K562 (cell line): ENCODE data around the gene RACGAP1. TPM values are rescaled to one million over a fixed set of nuclear protein-coding genes. Genes with fewer than 3 reads are reported as not detected.

Experiments used
- ETV1 ChIP-seq: fragments of 450-650 bp; conservative IDR thresholded peaks from 2 replicates; pipeline ENCODE4 v1.6.1; 2016; ENCODE audit warnings: missing genetic modification characterization, control low read depth, low read depth, missing compliant biosample characterization
- HDAC2 ChIP-seq: fragments of 450-650 bp; IDR thresholded peaks from 2 replicates; pipeline ENCODE4 v1.6.1; 2016; ENCODE audit warnings: mild to moderate bottlenecking
- LEF1 ChIP-seq: fragments of 450-650 bp; IDR thresholded peaks from 2 replicates; pipeline ENCODE4 v1.6.1; 2016; ENCODE audit warnings: mild to moderate bottlenecking
- NEUROD1 ChIP-seq: fragments of 150-350 bp; IDR thresholded peaks from 2 replicates; pipeline ENCODE4 v1.6.1; 2014; ENCODE audit warnings: borderline replicate concordance, low read length, low read depth; ENCODE audit not compliant: partially characterized antibody
- PBX2 ChIP-seq, 2 experiments: IDR thresholded peaks in 1 of 2; conservative IDR thresholded peaks in 1 of 2; 2 replicates each; pipeline ENCODE4 v1.6.1; 2016; ENCODE audit warnings: low read depth in 2 of 2, mild to moderate bottlenecking in 1 of 2, missing compliant biosample characterization in 1 of 2, missing genetic modification characterization in 1 of 2, moderate library complexity in 1 of 2
- POLR2A ChIP-seq: fragments of 450-650 bp; conservative IDR thresholded peaks from 2 replicates; pipeline ENCODE4 v1.6.1; 2016
- RBBP5 ChIP-seq: fragments of 200-600 bp; sonication (generic); IDR thresholded peaks from 2 replicates; pipeline ENCODE4 v1.6.1; 2012; ENCODE audit warnings: borderline replicate concordance, mild to moderate bottlenecking, low read length, control low read depth, inconsistent platforms; ENCODE audit not compliant: insufficient read depth, poor library complexity, severe bottlenecking
- RBFOX2 ChIP-seq: fragments of 200-400 bp; formaldehyde crosslinking; IDR thresholded peaks from 2 replicates; pipeline ENCODE4 v1.6.1; 2017; ENCODE audit warnings: low read depth, mild to moderate bottlenecking, low read length, moderate library complexity
- SMAD4 ChIP-seq: fragments of 250-450 bp; sonication (Bioruptor Pico); conservative IDR thresholded peaks from 2 replicates; pipeline ENCODE4 v1.8.0; 2021; ENCODE audit warnings: inconsistent platforms, mild to moderate bottlenecking, moderate library complexity
- SMARCE1 ChIP-seq: fragments of 450-650 bp; IDR thresholded peaks from 2 replicates; pipeline ENCODE4 v1.7.1; 2016; ENCODE audit warnings: mild to moderate bottlenecking
- SMC3 ChIP-seq: conservative IDR thresholded peaks from 2 replicates; pipeline ENCODE4 v1.6.1; 2011; ENCODE audit warnings: low read depth, low read length, improper control_type of control experiment; ENCODE audit not compliant: insufficient read depth
- ZKSCAN8 ChIP-seq: fragments of 200-800 bp; sonication (Bioruptor generic); IDR thresholded peaks from 2 replicates; pipeline ENCODE4 v1.6.1; 2016; ENCODE audit warnings: missing genetic modification characterization, missing compliant biosample characterization
- ZNF133 ChIP-seq: fragments of 250-450 bp; sonication (Bioruptor Pico); IDR thresholded peaks from 2 replicates; pipeline ENCODE4 v1.4.0; 2020; ENCODE audit warnings: mild to moderate bottlenecking
- ZNF23 ChIP-seq: fragments of 250-450 bp; sonication (Bioruptor Pico); IDR thresholded peaks from 2 replicates; pipeline ENCODE4 v1.4.0; 2020; ENCODE audit warnings: mild to moderate bottlenecking
- polyA plus RNA-seq, 8 experiments: library from polyadenylated mRNA; depleted of rRNA in 4 of 8; stranded (reverse) in 5 of 8; unstranded in 3 of 8; fragments of >200 nt; fragmentation: Nextera tagmentation in 2 of 8; fragmentation: Illumina TruSeq in 1 of 8; extraction: Ambion mirVana in 2 of 8; extraction: Trizol in 1 of 8; gene quantifications; 2 replicates each; pipeline versions ENCODE4 v1.2.1 to v1.2.3, GENCODE V29; 2011 to 2014; ENCODE audit warnings: inconsistent platforms in 1 of 8, missing spikeins in 1 of 8
- total RNA-seq, 7 experiments: library from RNA; depleted of rRNA in 6 of 7; stranded (reverse); fragments of >200 nt in 6 of 7; fragmentation: Illumina TruSeq in 2 of 7; extraction: Trizol in 2 of 7; gene quantifications; 2 replicates each; pipeline versions ENCODE4 v1.2.1 to v1.2.3, GENCODE V29; 2011 to 2021; ENCODE audit warnings: low replicate concordance in 1 of 7
- TF ChIP-seq, protein P1 (sequence below): fragments of 450-650 bp; IDR thresholded peaks from 2 replicates; pipeline ENCODE4 v1.6.1; 2016; ENCODE audit warnings: antibody characterized with exemption
- TF ChIP-seq, protein P2 (sequence below), 3 experiments: IDR thresholded peaks in 2 of 3; conservative IDR thresholded peaks in 1 of 3; 2 replicates each; pipeline ENCODE4 v1.5.1; 2011 to 2012; ENCODE audit warnings: low read length in 3 of 3, mild to moderate bottlenecking in 3 of 3, control low read depth in 2 of 3, improper control_type of control experiment in 1 of 3, inconsistent platforms in 1 of 3, low read depth in 1 of 3, mixed read lengths in 1 of 3, moderate library complexity in 1 of 3; ENCODE audit not compliant: insufficient read depth in 2 of 3

The RACGAP1 gene
- total and polyA plus RNA-seq, 9 of the 15 experiments (the other 6 are each of a cell fraction or from before 2014, with no cell fraction given): 56.4 to 92.9 (median 71.8) TPM

- TF ChIP-seq PBX2 (CRISPR knock-in tag; IDR thresholded peaks at IDR 0.05; ENCODE audit: low read depth) (peak; percentile 48), PBX2 (tag; conservative IDR thresholded peaks at IDR 0.05; ENCODE audit: low read depth) (peak; percentile 80), NEUROD1 (peak; percentile 18), RBFOX2 (peak; percentile 61), ZKSCAN8 (CRISPR knock-in tag) (no peak), ETV1 (tag) (peak; percentile 53), RBBP5 (peak; percentile 48), SMAD4 (CRISPR knock-in tag) (peak; percentile 76; the same call in 1 of the 2 replicates), POLR2A (0 out of 2 replicates have a peak, but pooled peaks have one; percentile 19), SMC3 (peak; percentile 60), SMARCE1 (peak; percentile 73), HDAC2 (peak; percentile 53; the same call in 1 of the 2 replicates), ZNF23 (CRISPR knock-in tag) (no peak), ZNF133 (no peak), LEF1 (0 out of 2 replicates have a peak, but pooled peaks have one; percentile 61)
- TF ChIP-seq, protein P1, sequence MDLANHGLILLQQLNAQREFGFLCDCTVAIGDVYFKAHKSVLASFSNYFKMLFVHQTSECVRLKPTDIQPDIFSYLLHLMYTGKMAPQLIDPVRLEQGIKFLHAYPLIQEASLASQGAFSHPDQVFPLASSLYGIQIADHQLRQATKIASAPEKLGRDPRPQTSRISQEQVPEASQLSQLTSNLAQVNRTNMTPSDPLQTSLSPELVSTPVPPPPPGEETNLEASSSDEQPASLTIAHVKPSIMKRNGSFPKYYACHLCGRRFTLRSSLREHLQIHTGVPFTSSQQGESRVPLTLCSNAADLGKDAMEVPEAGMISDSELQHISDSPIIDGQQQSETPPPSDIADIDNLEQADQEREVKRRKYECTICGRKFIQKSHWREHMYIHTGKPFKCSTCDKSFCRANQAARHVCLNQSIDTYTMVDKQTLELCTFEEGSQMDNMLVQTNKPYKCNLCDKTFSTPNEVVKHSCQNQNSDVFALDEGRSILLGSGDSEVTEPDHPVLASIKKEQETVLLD: peak; percentile 45; the same call in 1 of the 2 replicates
- TF ChIP-seq, protein P2, sequence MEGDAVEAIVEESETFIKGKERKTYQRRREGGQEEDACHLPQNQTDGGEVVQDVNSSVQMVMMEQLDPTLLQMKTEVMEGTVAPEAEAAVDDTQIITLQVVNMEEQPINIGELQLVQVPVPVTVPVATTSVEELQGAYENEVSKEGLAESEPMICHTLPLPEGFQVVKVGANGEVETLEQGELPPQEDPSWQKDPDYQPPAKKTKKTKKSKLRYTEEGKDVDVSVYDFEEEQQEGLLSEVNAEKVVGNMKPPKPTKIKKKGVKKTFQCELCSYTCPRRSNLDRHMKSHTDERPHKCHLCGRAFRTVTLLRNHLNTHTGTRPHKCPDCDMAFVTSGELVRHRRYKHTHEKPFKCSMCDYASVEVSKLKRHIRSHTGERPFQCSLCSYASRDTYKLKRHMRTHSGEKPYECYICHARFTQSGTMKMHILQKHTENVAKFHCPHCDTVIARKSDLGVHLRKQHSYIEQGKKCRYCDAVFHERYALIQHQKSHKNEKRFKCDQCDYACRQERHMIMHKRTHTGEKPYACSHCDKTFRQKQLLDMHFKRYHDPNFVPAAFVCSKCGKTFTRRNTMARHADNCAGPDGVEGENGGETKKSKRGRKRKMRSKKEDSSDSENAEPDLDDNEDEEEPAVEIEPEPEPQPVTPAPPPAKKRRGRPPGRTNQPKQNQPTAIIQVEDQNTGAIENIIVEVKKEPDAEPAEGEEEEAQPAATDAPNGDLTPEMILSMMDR (IDR thresholded peaks at IDR 0.05 in 2 of 3, conservative IDR thresholded peaks at IDR 0.05 in 1 of 3; ENCODE audit: insufficient read depth in 2 of 3, low read depth in 1 of 3, low read length in 3 of 3): peak; percentile 87 to 95 (median 90)
These were observed 79.8 kb downstream of the RACGAP1 start (continued) for GRCh38 chr12:49945394-49946080.
